ENCODE measurements around the gene KRT31.

Gene KRT31

GRCh38 chr17:41415833-41416335 lies 18.5 kb upstream of the KRT31 start:
- no peaks in the 10 kb centered on the region for H4K20me1 ChIP-seq (ENCODE audit: insufficient read depth, low read length)
- TF ChIP-seq CTCF (IDR thresholded peaks at IDR 0.05; ENCODE audit: low read depth, low read length), result no peak
- TF ChIP-seq EZH2phosphoT487 (IDR thresholded peaks at IDR 0.05; ENCODE audit: low read depth), result no peak
- no peaks in the 10 kb centered on the region for H3K36me3 ChIP-seq (replicated peaks; ENCODE audit: low read depth, low read length)
- peaks cover 15% of the 10 kb centered on the region for H3K27me3 ChIP-seq (ENCODE audit: low read depth, low read length)
- no peaks in the 10 kb centered on the region for H3K4me1 ChIP-seq (ENCODE audit: low read length)
- H2AFZ ChIP-seq (ENCODE audit: low read depth, low read length), result no peak overlapping the region
- no peak overlapping the region for H3K9ac ChIP-seq (ENCODE audit: low read length)
- no peak overlapping the region for H3K4me2 ChIP-seq (ENCODE audit: low read length)
- H3K79me2 ChIP-seq (ENCODE audit: low read length), result no peaks in the 10 kb centered on the region
- H3K9me3 ChIP-seq (ENCODE audit: insufficient read depth, low read length), result no peaks in the 10 kb centered on the region
- no peak overlapping the region for H3K27ac ChIP-seq (ENCODE audit: low read length)
- no peak overlapping the region for H3K4me3 ChIP-seq (ENCODE audit: low read length)

GRCh38 chr17:41415411-41415810 lies 18.0 kb upstream of the KRT31 start:
- no peak overlapping the region for H3K4me2 ChIP-seq (ENCODE audit: low read length)
- H4K20me1 ChIP-seq (ENCODE audit: insufficient read depth, low read length), result no peaks in the 10 kb centered on the region
- H3K79me2 ChIP-seq (ENCODE audit: low read length), result no peaks in the 10 kb centered on the region
- H3K27me3 ChIP-seq (ENCODE audit: low read depth, low read length), result peaks cover 15% of the 10 kb centered on the region
- TF ChIP-seq CTCF (IDR thresholded peaks at IDR 0.05; ENCODE audit: low read depth, low read length), result no peak
- TF ChIP-seq EZH2phosphoT487 (IDR thresholded peaks at IDR 0.05; ENCODE audit: low read depth), result no peak
- no peak overlapping the region for H3K27ac ChIP-seq (ENCODE audit: low read length)
- H3K4me1 ChIP-seq (ENCODE audit: low read length), result no peaks in the 10 kb centered on the region
- H3K9me3 ChIP-seq (ENCODE audit: insufficient read depth, low read length), result no peaks in the 10 kb centered on the region
- no peaks in the 10 kb centered on the region for H3K36me3 ChIP-seq (replicated peaks; ENCODE audit: low read depth, low read length)
- H3K4me3 ChIP-seq (ENCODE audit: low read length), result no peak overlapping the region
- no peak overlapping the region for H2AFZ ChIP-seq (ENCODE audit: low read depth, low read length)
- no peak overlapping the region for H3K9ac ChIP-seq (ENCODE audit: low read length)

- H3K4me3 ChIP-seq (ENCODE audit: low read length), result no peak overlapping the region
- no peak overlapping the region for H3K27ac ChIP-seq (ENCODE audit: low read length)
- H3K4me1 ChIP-seq (ENCODE audit: low read length), result no peaks in the 10 kb centered on the region
- H3K9me3 ChIP-seq (ENCODE audit: insufficient read depth, low read length), result no peaks in the 10 kb centered on the region
- no peak for TF ChIP-seq CTCF (IDR thresholded peaks at IDR 0.05; ENCODE audit: low read depth, low read length)
- TF ChIP-seq EZH2phosphoT487 (IDR thresholded peaks at IDR 0.05; ENCODE audit: low read depth), result no peak
- no peak overlapping the region for H2AFZ ChIP-seq (ENCODE audit: low read depth, low read length)
- no peaks in the 10 kb centered on the region for H3K36me3 ChIP-seq (replicated peaks; ENCODE audit: low read depth, low read length)
- peaks cover 15% of the 10 kb centered on the region for H3K27me3 ChIP-seq (ENCODE audit: low read depth, low read length)
- H3K4me2 ChIP-seq (ENCODE audit: low read length), result no peak overlapping the region
- no peaks in the 10 kb centered on the region for H4K20me1 ChIP-seq (ENCODE audit: insufficient read depth, low read length)
- H3K79me2 ChIP-seq (ENCODE audit: low read length), result no peaks in the 10 kb centered on the region
- no peak overlapping the region for H3K9ac ChIP-seq (ENCODE audit: low read length)
These were observed 16.6 kb upstream of the KRT31 start for GRCh38 chr17:41413982-41414381.

- Histone ChIP-seq H3K27ac (ENCODE audit: low read length) (no peak overlapping the region), H3K36me3 (replicated peaks; ENCODE audit: low read depth, low read length) (no peaks in the 10 kb centered on the region), H3K9ac (ENCODE audit: low read length) (no peak overlapping the region), H3K27me3 (ENCODE audit: low read depth, low read length) (peaks cover 15% of the 10 kb centered on the region), H3K4me3 (ENCODE audit: low read length) (no peak overlapping the region), H2AFZ (ENCODE audit: low read depth, low read length) (no peak overlapping the region), H3K4me2 (ENCODE audit: low read length) (no peak overlapping the region), H3K4me1 (ENCODE audit: low read length) (no peaks in the 10 kb centered on the region), H3K9me3 (ENCODE audit: insufficient read depth, low read length) (no peaks in the 10 kb centered on the region), H3K79me2 (ENCODE audit: low read length) (no peaks in the 10 kb centered on the region), H4K20me1 (ENCODE audit: insufficient read depth, low read length) (no peaks in the 10 kb centered on the region)
- TF ChIP-seq CTCF (IDR thresholded peaks at IDR 0.05; ENCODE audit: low read depth, low read length), result no peak
These were observed 16.0 kb upstream of the KRT31 start for GRCh38 chr17:41413353-41413957.
